GM19324 (cell line): ENCODE data around the gene ATAD1.
"Not testable (repeated sequence)": the region's sequence is repeated elsewhere in the genome, so short reads cannot be mapped to it uniquely, and the experiment has no call there.

Experiments
- ATAC-seq: cut with Tn5 transposase; IDR thresholded peaks from one replicate; pipeline ENCODE4 v1.9.1; 2021; ENCODE audit warnings: mild to moderate bottlenecking, moderate library complexity; ENCODE audit not compliant: unreplicated experiment, low FRiP score

ATAD1 gene

DNA sequence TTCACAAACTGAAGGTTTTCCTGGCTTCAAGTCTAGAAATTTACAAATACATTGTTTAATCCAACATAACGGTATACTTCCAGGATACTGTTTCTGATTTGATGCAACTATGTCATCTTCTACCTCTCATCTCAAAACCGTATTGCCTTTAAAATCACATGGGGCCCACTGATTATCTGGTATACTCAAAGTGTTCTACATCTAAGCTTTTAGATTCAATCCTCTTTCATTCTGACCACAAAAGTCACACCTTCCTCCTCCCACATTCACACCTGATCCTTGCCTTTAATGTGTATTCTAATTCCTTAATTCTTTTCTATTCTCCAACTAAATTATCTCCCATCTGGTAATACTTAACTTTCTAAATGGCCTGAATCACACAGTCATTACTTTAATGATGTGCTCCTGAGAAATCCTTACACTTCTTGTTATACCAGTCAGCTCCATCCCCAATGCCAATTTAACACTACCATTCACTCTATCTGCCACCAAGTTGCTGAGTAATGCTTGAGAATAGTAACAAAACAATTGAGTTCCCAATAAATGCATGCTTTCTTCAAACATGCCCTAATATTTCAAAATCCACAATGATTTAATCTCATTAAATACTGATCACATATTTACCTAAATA lies 13.0 kb downstream of the ATAD1 start:
- no peak for ATAC-seq

GRCh38 chr10:87803831-87804230 lies 14.2 kb downstream of the ATAD1 start:
- ATAC-seq, result no peak

DNA sequence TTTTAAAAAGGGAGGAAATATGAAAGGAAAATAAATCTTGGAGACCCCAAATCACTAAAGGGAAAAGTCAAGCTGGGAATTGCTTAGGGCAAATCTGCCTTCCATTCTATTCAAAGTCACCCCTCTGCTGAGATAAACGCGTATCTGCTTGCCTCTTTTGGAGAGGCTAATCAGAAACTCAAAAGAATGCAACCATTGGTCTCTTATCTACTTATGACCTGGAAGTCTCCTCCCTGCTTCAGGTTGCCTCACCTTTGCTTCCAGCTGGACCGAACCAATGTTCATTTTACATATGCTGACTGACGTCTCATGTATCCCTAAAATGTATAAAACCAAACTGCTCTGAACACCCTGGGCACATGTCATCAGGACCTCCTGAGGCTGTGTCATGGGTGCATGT lies 14.7 kb downstream of the ATAD1 start:
- no peak for ATAC-seq

DNA sequence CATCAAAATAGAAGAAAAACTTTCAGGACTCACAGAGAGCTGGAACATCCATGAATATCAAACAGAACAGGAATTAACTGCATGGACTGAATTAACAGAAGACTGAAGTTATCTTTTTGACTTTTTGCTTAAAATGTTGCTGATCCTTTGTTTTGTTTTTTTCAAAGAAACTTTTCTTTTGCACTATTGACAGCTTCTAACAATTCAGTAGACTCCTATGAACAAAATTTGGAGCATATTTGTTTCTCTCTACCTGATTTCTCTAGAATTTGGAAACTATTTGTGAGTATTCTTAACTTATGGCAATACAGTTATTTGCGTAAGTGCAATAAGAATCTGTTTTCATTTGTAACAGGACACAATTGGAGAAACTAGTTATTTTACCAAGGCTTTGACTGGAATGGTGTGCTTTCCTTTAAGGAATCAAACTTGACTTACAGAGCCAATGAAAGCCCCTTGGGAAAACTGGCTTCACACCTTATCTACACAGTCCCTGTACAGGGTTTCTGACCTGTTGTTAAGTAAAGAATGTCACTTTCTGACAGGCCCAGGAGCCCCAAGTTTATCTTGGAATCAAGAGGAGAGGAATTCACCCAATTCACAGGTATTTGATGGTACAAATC lies 16.1 kb downstream of the ATAD1 start:
- not testable (repeated sequence) for ATAC-seq

- no peak for ATAC-seq
Observed at GRCh38 chr10:87799860-87800259, 18.2 kb downstream of the ATAD1 start.

DNA sequence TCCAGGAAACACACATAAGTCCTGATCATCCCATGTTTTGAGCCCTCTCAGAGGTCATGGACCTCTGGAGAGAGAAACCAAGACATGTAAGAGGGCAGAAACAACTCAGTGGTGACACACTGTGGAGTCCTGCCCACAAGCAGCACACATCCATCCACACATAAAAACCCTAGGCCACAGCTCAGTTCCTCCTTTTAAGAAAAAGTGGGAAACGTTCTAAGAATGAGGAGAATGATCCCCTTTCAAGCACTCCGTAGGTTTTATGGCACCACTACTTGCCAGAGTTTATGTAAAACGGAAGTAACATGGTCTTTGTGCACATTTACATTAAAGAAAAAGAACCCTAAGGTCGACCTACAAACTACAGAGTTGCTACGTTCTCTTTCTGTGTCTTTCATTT lies 19.9 kb downstream of the ATAD1 start:
- ATAC-seq, result no peak

DNA sequence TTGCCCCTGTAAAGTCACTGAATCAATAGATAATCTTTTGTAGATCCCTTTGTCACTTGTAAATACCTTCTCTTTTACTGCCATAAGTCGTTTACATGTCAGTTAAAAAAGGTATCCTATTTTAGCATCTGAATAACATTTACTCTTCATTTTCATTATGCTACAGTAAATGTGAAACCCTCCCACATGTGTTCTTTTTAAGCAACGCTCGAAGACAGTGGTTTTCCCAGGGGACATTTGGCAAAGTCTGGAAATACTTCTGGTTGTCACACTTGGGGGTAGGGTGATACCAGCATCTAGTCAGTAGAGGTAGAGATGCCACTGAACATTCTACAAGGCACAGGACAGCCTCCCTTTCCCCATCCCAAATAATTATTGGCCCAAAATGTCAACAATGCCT lies 23.7 kb downstream of the ATAD1 start:
- no peak for ATAC-seq

DNA sequence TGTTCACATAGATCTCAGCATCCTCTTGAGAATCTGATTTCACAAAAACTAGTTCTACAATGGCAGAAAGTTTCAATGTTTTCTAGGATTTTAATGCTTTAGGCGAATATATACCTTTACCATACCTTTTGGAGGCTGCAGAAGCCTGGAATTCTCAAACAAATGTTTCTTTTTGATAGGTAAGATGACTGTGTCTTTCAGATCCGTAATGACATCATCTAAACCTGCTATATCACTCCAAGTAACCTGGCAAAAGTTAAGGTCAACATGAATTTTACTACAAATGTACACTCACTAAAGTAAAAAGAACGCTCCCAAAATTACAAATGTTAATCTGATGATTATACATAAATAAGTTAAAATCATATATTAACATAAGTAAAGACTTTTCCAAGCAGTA lies 27.8 kb downstream of the ATAD1 start:
- ATAC-seq, result no peak

DNA sequence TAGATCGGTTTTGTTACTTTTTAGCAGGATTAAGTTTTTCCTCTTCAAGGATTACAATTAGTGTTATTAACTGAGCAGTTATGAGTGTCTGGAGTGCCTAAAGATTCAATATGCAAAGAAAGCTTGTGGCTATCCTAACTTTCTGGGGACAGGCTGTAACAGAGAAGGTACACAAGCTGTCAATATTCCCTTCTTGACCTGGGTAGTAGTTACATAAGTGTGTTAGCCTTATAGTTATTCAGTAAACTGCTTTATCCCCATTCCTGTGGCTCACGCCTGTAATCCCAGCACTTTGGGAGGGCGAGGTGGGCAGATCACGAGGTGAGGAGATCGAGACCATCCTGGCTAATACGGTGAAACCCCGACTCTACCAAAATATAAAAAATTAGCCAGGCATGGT lies 31.6 kb downstream of the ATAD1 start:
- ATAC-seq, result no peak

DNA sequence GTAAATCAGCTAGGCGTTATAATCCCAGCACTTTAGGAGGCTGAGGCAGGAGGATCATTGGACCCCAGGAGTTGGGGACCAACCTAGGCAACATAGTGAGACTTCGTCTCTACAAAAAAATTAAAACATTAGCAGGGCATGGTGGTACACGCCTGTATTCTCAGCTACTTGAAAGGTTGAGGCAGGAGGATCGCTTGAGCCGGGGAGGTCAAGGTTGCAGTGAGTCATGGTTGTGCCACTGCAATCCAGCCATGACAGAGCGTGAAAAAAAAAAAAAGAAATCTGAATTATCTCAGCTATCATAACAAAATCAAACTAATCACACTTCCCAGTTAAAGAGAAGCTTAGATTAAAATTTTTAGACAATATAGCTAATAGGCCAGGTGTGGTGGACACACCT lies 35.3 kb downstream of the ATAD1 start:
- no peak for ATAC-seq

DNA sequence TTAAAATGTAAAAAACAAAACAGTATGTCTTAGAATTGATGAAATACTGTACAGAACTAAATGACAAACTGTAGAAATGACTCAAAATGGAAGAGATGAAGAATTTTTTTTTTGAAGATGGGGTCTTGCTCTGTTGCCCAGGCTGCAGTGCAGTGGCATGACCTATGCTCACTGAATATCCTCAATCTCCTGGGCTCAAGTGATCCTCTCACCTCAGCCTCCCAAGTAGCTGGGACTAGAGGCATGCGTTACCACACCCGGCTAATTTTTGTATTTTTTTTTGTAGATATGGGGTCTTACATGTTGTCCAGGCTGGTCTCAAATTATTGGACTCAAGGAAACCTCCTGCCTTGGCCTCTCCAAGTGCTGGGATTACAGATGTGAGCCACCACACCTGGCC lies 36.5 kb downstream of the ATAD1 start:
- no peak for ATAC-seq

GRCh38 chr10:87776328-87776727 lies 41.7 kb downstream of the ATAD1 start:
- no peak for ATAC-seq

DNA sequence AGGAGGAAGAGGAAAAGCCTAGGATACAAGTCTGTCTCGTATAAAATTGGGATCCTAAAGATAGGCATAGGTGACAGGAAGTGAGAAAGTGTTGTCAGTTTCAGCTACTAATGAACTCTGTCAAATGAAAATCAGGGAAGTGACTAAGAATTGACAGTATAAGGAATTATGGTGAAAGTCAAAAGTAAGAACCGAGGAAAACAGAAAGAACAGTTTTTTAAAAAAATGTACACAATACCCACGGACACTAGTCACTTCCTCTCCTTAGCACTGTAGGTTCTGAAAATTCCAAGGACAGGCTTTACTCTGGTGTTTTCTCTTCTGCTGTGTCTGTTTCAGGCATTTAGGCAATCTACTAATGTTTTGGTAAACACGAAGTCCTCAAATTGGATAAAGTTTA lies 42.3 kb downstream of the ATAD1 start:
- no peak for ATAC-seq

DNA sequence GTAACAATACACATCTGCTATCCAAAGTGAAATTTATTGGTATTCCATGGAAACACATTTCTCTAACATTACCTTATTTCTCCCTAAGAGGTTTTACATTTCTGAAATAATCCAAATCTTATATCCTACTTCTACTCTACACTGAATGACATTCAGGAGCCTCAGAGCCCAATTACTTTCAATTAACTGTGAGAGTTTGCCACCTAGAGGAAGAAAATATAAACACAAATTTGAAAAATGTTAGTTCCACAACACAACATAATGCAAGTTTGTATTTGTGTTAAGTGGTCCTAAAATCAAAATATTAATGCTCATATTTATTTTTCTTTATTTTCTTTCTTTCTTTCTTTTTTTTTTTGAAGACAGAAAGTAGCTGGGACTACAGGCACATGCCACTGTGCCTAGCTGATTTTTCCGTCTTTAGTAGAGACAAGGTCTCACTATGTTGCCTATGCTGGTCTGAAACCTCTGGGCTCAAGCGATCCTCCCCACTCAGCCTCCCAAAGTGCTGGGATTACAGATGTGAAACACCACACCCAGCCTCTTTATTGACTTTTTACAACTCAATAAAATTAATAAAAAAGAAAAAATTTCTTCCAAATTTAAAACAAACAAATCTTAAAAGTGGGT lies 46.0 kb downstream of the ATAD1 start:
- no peak for ATAC-seq

- ATAC-seq, result no peak
Observed at GRCh38 chr10:87767253-87767652, 50.8 kb downstream of the ATAD1 start.

DNA sequence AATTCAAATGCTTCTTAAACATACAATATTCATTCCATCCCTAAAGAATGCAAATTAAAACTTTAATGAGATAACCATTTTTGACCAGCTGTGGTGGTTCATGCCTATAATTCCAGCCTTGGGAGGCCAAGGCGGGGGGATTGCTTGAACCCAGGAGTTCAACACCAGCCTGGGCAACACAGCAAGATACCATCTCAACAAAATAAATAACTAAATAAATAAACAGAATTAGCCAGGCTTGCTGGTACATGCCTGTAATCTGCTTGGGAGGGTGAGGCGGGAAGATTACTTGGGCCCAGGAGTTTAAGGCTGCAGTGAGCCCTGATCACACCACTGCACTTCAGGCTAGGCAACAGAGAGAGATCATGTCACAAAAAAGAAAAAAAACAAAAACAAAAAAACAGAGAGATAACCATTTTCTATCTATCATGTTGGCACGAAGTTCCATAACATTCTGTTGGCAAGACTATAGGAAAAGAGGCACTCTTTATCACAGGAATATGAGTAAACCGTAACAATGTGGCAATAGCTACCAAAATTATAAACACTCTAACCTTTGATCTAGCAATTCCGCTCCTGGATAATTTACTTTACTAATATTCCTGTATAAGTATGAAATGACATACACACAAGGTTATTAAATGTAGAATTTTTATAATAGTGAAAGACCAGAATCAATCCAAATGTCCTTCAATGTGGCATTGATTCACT lies 52.2 kb downstream of the ATAD1 start:
- no peak for ATAC-seq

GRCh38 chr10:87764072-87764934 lies 53.7 kb downstream of the ATAD1 start:
- no peak for ATAC-seq

DNA sequence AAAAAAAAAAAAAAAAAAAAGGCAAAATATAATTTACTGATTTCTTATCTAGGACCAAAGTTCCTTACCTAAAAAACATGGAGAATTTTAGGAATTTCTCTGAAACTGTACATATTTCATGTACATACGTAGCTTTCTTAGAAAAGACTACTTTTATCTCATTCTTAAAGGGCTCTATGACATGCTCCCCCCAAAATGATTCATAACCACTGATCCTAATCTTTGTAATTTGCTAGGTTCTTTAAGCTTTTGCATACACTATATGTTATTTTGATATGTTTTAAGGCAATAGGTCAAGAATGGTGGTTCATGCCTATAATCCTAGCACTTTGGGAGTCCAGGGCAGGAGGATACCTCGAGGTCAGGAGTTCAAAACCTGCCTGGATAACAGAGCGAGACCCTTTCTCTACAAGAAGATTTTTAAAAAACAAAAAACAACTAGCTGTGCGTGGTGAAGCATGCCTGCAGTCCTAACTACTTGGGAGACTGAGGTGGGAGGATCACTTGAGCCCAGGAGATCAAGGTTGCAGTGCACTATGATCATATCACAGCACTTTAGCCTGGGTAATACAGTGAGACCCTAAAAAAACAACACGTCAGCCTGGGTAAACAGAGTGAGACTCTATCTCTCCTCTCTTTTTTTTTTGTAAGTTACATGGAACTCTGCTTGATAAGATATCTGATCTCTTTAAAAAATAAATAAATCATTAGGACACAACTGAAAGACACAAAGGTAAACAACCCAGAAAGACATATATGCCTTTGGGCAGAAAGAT lies 54.8 kb downstream of the ATAD1 start:
- no peak for ATAC-seq

DNA sequence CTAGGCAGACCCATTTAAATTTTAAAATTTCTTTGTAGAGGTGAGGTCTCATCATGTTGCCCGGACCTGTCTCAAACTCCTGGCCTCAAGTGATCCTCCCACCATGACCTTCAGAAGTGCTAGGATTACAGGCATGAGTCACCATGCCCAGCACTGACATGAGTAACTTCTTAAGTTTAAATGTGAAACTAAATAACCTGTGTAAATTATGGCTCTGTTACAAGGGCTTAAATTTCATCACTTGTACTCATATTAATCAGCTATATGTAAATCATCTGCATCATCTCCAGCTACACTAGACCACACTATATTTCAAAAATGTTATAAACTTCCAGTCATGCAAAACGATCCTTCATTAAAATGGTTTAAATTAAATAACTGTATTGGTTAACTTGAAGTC lies 56.1 kb downstream of the ATAD1 start:
- ATAC-seq, result no peak

DNA sequence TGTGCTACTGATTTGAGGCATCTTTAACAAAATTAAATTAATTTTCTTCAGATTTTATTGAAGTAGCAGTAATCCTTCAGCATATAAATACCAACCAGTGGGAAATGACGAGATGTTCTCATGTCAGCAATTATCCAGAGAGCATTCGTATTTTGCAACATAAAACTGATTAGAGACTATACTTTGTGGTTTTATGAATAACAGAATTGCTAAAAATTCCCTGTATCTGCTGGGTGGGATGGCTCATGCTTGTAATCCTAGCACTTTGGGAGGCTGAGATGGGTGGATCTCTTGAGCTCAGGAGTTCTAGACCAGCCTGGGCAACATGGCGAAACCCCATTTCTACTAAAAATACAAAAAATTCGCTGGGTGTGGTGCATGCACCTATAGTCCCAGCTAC lies 56.9 kb downstream of the ATAD1 start:
- ATAC-seq, result no peak
